Measurements from ENCODE around the gene SLC19A1.

Gene SLC19A1

GRCh38 chr21:45488931-45489721 is 53.1 kb downstream of the SLC19A1 start:
- no peak for DNase-seq

DNA sequence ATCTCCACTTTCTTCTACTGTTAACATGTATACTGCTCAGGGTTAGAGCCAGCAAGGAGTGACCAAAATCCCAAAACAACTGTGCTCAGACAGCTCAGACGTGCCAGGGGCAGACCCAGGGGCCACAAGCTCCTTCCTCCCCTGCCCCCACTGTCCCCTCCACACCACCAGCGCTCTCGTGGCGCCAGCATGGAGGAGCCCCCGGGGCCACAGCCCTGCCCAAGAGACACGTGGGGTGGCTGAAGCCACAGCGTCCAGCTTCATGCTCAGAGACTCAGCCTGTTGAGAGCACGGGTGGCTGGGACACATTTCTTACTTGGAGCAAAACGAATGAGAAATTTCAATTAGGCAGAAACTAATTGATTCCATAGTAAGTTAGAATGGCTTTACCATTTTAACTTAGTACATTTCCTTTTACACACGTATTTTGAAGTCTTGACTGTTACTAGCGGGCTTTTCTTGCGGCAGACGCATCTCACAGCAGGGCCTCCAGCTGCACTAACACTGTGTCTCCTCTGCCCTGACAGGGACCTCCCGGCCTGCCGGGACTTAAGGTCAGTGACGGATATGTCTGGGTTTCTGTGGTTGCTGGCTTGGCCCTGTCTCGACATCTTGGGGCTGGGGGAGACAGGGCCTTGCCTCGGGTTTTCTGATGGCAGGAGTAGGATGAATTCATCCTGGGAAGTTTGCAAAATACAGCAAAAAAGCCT is 54.2 kb downstream of the SLC19A1 start:
- no peak for DNase-seq

- no peak for DNase-seq
These were observed 55.0 kb downstream of the SLC19A1 start for GRCh38 chr21:45487161-45487806.

- DNase-seq = no peak
These were observed 55.6 kb downstream of the SLC19A1 start for GRCh38 chr21:45486443-45487160.

GRCh38 chr21:45485686-45486442 is 56.4 kb downstream of the SLC19A1 start:
- no peak for DNase-seq

DNA sequence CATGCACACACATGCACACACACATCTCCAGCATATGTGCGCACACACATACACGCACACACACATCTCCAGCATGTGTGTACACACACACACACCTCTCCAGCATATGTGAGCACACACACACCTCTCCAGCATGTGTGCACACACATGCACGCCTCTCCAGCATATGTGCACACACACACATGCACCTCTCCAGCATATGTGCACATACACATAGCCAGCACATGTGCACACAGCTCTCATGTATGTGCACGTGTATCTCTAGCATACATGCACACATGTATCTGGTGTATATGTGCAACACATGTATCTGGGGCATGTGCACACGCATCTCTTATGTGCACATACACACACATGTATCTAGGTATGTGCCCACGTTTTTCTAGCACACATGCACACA is 57.9 kb downstream of the SLC19A1 start:
- no peak for DNase-seq

- DNase-seq = peak; percentile 43 to 50
These were observed 59.1 kb downstream of the SLC19A1 start for GRCh38 chr21:45482899-45483821.

- DNase-seq = no peak
These were observed 60.0 kb downstream of the SLC19A1 start for GRCh38 chr21:45481977-45482898.

- DNase-seq = no peak
These were observed 60.7 kb downstream of the SLC19A1 start for GRCh38 chr21:45481566-45481965.

DNA sequence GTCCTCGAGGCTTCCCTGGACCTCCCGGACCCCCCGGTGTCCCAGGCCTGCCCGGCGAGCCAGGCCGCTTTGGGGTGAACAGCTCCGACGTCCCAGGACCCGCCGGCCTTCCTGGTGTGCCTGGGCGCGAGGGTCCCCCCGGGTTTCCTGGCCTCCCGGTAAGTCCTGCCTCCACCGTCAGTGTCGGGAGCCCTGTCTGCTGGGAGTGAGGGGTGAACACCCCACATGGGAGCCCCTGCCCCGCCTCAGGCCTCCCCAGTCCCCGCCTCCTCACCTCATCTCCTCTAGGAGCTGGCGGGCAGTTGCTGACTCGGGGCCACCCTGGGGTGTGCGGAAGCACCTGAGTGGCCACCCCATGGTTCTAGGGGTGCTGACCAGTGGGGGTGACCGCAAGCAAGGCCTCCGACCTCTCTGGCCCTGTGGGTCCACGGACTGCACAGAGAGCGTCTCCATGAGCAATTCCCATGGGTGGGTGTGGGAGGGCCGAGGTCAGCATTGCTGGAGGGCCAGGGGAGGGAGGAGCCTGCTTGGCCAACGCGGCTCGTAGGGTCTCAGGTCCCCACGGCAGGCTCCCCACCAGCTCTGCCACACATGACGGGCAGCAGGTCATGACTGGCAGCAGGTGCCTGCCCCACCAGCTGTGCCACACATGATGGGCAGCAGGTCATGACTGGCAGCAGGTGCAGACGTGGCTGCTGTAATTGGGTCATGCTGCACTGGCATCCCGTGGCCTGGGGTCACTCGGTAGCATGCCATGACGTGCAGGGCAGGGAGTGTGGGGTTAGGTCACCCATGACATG is 61.3 kb downstream of the SLC19A1 start:
- no peak for DNase-seq

GRCh38 chr21:45479691-45480675 is 62.3 kb downstream of the SLC19A1 start:
- DNase-seq = peak in 1 of 2 donors; percentile 13

DNA sequence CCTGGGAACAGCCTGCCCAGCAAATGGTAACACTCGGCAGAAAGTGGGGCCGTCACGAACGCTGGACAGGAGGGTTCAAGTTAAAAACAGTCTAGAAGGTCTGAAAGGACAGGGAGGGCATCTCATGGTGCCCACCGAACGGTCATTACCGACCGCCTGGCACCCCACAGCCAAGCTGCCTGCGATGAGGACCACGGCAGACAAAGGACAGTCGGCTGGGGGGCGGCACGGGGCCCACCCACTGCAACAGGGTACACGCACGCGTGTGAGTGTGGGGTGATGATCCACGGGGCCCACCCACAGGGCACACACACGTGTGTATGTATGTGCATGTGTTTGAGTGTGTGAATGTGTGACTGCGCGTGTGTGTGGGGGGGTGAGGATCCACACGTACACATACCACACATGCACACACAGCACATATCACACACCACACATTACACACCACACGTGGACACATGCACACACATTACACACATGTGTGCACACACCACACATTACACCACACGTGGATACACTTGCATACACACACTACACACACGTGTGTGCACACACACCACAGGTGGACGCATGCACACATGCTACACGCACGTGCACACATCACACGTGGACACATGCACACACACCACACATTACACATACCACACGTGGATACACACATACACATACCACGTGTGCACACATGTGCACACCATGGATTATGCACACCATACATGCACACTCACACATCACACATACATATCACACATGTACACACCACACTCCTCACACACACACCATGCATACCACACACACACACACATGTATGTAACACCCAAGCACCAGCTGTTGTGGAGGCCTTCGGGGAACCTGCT is 63.2 kb downstream of the SLC19A1 start:
- DNase-seq = peak in 1 of 2 donors; percentile 10

DNA sequence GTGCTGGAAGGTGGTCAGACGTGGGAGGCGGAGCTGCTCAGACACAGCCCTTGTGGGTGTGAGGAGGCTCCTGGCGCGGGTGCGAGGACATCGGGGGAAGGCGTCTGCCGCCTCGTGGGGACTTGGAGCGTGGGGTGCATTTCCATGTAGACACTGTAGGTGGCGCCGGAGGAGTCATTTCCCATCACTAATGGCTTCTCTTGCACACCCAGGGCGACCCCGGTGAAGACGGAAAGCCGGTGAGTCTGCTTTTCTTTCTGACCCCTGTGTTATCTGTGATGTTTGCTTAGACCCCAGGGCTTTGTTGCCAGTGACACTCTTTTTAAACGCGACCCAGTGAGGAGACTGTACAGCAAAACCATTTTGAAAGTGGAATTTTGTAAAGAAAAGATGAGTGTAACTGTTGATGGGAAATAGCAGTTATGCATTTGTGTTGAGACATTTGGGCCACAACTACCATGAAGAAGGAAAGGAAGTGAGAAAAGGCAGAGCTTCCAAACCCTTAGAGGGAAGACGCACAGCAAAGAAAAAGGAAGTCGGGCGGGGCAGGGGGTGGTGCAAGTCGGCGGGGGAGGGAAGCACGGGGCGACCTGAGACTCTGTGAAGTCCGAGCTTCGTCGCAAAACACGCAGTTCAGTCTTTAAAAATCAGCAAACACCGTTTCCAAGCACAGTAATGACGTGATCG is 64.0 kb downstream of the SLC19A1 start:
- peak; percentile 86 for DNase-seq

DNA sequence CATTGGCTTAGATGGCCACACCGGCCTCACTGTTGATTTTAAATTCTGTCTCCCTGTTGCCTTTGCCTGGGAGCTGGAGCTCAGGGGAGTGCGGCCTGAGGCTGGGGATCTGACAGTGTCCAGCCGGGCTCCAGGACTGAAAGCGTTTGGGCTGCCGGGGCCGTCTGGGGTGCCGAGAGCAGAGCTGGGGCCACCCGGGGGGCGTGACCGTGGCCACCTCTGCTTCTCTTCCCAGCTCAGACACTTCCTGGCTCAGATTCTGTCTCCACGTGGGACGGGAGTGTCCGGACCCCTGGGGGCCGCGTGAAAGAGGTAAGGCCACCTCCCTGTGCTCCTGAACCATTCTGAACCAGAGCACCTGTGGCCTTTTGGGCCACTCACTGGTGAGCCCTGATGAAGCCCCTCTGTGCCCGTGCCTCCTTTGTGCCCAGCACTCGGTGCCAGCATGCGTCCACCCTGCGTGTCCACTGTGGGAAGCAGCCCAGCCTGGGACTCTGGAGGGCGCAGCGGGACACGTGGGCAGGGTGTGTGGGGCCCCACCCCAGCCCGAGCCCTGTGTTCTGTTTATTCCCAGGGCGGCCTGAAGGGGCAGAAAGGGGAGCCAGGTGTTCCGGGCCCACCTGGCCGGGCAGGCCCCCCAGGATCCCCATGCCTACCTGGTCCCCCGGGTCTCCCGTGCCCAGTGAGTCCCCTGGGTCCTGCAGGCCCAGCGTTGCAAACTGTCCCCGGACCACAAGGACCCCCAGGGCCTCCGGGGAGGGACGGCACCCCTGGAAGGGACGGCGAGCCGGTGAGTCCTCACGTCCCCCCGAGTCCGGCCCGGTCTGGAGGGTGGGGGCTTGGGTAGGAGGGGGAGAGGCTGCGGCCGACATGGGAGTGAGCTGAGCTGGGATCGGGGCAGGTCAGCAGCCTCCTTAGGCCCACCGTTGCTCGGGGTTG is 64.8 kb downstream of the SLC19A1 start:
- no peak for DNase-seq

GRCh38 chr21:45476582-45476981 is 65.7 kb downstream of the SLC19A1 start:
- no peak for DNase-seq
